Large intestine (tissue), 12 donors: Measurements from ENCODE around the gene IZUMO3. TPM values are rescaled to one million over a fixed set of nuclear protein-coding genes. Genes with fewer than 3 reads are reported as not detected.
"Not testable (repeated sequence)": the region's sequence is repeated elsewhere in the genome, so short reads cannot be mapped to it uniquely, and the experiment has no call there.

Source experiments
- DNase-seq, 2 donors: peaks; one replicate each; pipeline versions ENCODE4 v3.0.0 to v3.0.0-alpha.2; 2013
- H3K27ac ChIP-seq: one replicate; pipeline ENCODE4 v1.5.1; 2013; ENCODE audit warnings: low read length
- H3K27me3 ChIP-seq: 2 replicates; pipeline ENCODE4 v1.6.1; 2013; ENCODE audit warnings: low read length; ENCODE audit not compliant: control insufficient read depth, insufficient read depth
- H3K36me3 ChIP-seq: 2 replicates; pipeline ENCODE4 v1.6.1; 2013; ENCODE audit warnings: low read length; ENCODE audit not compliant: control insufficient read depth, insufficient read depth
- H3K4me1 ChIP-seq: one replicate; pipeline ENCODE4 v1.6.1; 2013; ENCODE audit warnings: low read length; ENCODE audit not compliant: control insufficient read depth, insufficient read depth
- H3K4me3 ChIP-seq: one replicate; pipeline ENCODE4 v1.5.1; 2013; ENCODE audit warnings: low read length
- H3K9me3 ChIP-seq: one replicate; pipeline ENCODE4 v1.6.1; 2013; ENCODE audit warnings: mild to moderate bottlenecking, low read depth, low read length, moderate library complexity; ENCODE audit not compliant: control insufficient read depth
- WGBS: methylation state at CpG from one replicate; pipeline ENCODE4 v1.1.5; 2013; ENCODE audit warnings: low lambda C conversion rate; ENCODE audit not compliant: insufficient coverage; 5-methylcytosine and 5-hydroxymethylcytosine counted together
- long read RNA-seq, 11 donors: transcript quantifications; one replicate each; lab custom pipeline, GENCODE V29; 2026
- polyA plus RNA-seq: library from polyadenylated mRNA; unstranded; fragments of 120-200 nt; gene quantifications from one replicate; pipeline ENCODE4 v1.2.1, GENCODE V29; 2013

The IZUMO3 gene, protein sequence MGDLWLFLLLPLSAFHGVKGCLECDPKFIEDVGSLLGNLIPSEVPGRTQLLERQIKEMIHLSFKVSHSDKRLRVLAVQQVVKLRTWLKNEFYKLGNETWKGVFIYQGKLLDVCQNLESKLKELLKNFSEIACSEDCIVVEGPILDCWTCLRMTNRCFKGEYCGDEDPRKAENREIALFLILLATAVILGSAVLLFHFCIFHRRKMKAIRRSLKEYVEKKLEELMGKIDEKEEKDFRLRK
- not detected for polyA plus RNA-seq
- long read RNA-seq, donor 1, result 0 reads
- long read RNA-seq, donor 2, result 0 reads
- long read RNA-seq, donor 3, result 0 reads
- long read RNA-seq, donor 4, result 0 reads
- long read RNA-seq, donor 5, result 0 reads
- long read RNA-seq, donor 6, result 0 reads
- long read RNA-seq, donor 7, result 0 reads
- long read RNA-seq, donor 8, result 0 reads
- long read RNA-seq, donor 9, result 0 reads
- long read RNA-seq, donor 10, result 0 reads
- long read RNA-seq, donor 11, result 0 reads

DNA sequence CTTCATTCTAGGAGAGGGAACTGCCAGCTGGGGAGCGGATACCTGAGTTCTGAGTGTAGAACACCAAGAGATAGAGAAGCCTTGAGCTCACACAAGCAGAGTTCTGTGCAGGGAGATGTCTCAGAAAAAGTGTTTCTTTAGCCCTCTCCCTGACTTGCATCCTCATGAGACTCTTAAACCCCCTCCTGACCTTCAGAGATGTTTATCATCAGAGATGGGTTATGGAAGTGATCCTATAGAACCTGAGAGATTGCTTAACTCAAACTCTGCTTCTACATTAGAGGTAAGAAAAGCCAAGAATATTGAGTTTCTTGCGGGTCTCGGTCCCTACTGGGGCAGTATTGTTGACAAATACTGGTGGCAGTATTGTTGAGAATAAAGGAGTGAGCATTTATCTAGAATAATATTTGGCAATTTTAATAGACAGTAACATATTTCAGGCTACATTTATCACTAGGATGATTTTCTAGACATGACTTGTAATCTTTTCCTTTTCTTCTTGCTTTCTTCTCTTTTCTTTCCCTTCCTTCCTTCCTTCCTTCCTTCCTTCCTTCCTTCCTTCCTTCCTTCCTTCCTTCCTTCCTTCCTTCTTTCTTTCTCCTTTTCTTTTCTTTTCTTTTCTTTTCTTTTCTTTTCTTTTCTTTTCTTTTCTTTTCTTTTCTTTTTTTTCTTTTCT lies at the start of gene IZUMO3:
Gene IZUMO3, minus strand, starts transcription at position 51 of the 676 bp plus-strand sequence. CDS start 248 bp downstream, outside the sequence.
- no peaks in the 10 kb centered on the region for H3K9me3 ChIP-seq
- H3K27me3 ChIP-seq, result no peaks in the 10 kb centered on the region
- H3K4me3 ChIP-seq, result no peak within 1 kb of the TSS
- DNase-seq, result no peak
- H3K36me3 ChIP-seq, result no peaks in the 10 kb centered on the region
- 90% methylated on average over 2 of the region's 3 CpGs for WGBS
- H3K4me1 ChIP-seq, result no peaks in the 10 kb centered on the region
- H3K27ac ChIP-seq, result no peak within 1 kb of the TSS

DNA sequence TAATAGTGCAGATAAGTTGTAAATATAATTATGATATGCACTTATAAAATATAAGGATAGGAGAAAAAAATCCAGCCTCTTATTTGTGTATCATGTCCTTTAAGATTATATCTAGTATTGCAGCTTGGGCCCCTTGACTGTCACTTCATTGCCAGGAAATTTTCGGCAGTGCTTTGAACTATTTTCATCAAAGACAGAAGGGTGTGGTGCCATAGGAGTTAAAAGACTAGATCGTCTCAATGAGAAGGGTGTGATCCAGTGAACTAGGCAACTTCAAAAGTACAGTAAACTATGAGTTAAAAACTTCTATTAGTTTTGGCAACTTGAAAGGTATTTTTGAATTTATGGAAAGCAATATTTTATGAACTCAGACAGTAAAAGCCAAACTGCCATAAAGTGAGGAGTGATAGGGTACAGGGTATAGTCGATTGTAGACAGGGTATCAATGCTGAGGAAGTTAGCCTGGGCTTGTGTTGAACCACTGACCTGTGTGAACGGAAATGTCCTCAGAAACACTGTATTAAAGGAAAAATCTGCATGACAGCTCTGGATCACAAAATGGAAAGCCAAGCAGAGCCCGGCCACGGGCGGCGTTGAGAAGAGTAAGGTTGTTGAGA lies 48.6 kb upstream of the IZUMO3 start:
- no peaks in the 10 kb centered on the region for H3K4me1 ChIP-seq
- no peaks in the 10 kb centered on the region for H3K9me3 ChIP-seq
- 93% methylated on average over 2 of the region's 8 CpGs for WGBS
- DNase-seq, result no peak
- H3K27me3 ChIP-seq, result no peaks in the 10 kb centered on the region
- no peak overlapping the region for H3K27ac ChIP-seq
- H3K36me3 ChIP-seq, result no peaks in the 10 kb centered on the region
- H3K4me3 ChIP-seq, result no peak overlapping the region

DNA sequence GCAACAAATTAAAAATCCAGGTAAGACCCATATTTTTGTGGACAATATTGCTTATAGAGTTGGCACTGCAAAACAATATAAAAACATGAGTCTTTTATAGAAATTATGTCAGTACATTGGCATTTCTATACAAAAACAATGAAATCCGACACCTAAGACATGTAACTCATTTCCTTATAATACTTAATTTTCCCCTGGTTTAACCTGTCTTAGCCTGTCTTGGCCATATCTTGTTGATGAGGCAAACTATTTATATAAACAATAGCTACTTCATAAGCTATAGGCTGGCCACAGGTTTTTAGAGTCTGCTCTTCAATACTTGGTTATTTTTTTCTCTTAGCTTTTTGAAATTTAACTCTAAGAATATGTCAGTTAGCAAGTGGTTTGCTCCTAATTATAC lies 44.7 kb upstream of the IZUMO3 start:
- no CpG with 5 or more reads among the region's 1 CpG for WGBS
- H3K9me3 ChIP-seq, result no peaks in the 10 kb centered on the region
- DNase-seq, result no peak

DNA sequence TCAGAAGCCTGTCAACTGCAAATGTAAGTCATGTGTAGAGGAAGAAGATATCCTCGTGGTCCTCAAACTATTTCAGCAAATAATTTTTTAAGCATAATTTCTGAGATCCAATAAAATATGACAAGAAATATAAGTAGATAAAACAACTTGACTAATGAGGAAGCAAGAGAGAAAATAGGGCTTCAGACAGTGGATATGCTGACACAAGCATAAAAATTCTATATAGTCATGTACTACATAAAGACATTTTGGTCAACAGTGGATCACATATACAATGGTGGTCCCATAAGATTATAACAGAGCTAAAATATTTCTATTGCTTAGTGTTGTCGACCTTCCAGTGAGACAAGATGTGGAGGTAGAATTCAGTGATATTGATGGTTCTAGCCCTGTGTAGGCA lies 42.2 kb upstream of the IZUMO3 start:
- Histone ChIP-seq H3K4me1 (no peaks in the 10 kb centered on the region), H3K4me3 (no peak overlapping the region), H3K9me3 (no peaks in the 10 kb centered on the region), H3K27ac (no peak overlapping the region), H3K36me3 (no peaks in the 10 kb centered on the region), H3K27me3 (no peaks in the 10 kb centered on the region)
- WGBS, result 86% methylated on average over 2 of the region's 2 CpGs
- no peak for DNase-seq

More for the DNA sequence above, 44.7 kb upstream of the IZUMO3 start:
- no peaks in the 10 kb centered on the region for H3K27me3 ChIP-seq
- H3K4me1 ChIP-seq, result no peaks in the 10 kb centered on the region
- no peaks in the 10 kb centered on the region for H3K36me3 ChIP-seq
- no peak overlapping the region for H3K27ac ChIP-seq
- no peak overlapping the region for H3K4me3 ChIP-seq

DNA sequence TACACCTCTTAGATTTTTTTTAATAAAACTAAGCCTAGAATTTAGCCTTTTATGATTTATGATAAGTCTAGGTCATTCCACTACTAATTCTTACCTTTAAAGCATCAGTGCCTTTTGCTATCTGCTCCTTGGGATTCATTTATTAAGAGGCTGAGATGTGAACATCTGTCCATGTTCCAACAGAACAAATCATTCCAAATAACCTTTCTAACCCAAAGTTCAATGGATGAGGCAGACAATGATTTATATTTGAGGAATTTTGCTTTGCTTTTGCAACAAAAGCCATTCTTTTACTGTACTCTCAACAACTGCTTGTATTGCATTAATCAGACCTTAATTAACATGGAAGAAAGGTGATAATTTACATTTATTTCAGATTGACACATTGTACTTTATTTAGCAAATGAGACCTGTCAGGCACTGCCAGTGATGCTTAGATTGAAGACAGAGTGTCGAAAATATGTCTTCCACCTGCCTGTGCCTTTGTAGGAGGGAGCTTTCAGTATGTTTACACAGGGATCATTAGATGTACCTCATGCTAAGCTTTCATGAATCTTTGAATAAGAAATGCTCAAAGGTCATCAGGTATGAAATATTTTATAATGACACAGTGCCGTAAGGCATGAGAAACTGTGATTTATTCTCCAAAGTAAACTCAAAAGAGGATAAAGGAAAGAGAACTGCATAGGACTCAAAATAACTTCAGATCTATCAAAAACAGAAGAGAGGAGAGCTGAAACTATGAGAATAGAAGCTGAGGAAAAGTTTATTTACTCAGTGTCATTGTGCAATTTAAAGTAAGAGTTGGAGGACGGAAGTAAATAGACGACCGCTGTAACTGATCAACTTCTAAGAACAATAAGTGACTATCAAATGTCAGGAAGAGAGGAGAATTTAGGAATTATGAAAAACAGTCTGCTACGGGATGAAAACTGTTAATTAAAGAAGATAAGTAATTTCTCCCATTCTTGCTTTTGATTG lies 36.7 kb upstream of the IZUMO3 start:
- WGBS, result 20% methylated on average over 5 of the region's 6 CpGs
- no peaks in the 10 kb centered on the region for H3K4me1 ChIP-seq
- peak in 1 of 2 donors; percentile 2 for DNase-seq

DNA sequence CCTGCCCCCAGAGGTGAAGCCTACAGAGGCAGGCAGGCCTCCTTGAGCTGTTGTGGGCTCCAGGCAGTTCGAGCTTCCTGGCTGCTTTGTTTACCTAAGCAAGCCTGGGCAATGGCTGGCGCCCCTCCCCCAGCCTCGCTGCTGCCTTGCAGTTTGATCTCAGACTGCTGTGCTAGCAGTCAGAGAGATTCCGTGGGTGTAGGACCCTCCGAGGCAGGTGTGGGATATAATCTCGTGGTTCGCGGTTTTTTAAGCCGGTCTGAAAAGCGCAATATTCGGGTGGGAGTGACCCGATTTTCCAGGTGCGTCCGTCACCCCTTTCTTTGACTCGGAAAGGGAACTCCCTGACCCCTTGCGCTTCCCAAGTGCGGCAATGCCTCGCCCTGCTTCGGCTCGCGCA lies 34.3 kb upstream of the IZUMO3 start:
- not testable (repeated sequence) for H3K9me3 ChIP-seq, H3K36me3 ChIP-seq, H3K4me3 ChIP-seq, H3K4me1 ChIP-seq, H3K27me3 ChIP-seq, H3K27ac ChIP-seq, DNase-seq
- WGBS, result no CpG with 5 or more reads among the region's 21 CpGs

More for the DNA sequence above, 36.7 kb upstream of the IZUMO3 start:
- peaks cover 3% of the 10 kb centered on the region for H3K9me3 ChIP-seq
- no peaks in the 10 kb centered on the region for H3K36me3 ChIP-seq
- H3K27ac ChIP-seq, result no peak overlapping the region
- H3K4me3 ChIP-seq, result no peak overlapping the region
- no peaks in the 10 kb centered on the region for H3K27me3 ChIP-seq

DNA sequence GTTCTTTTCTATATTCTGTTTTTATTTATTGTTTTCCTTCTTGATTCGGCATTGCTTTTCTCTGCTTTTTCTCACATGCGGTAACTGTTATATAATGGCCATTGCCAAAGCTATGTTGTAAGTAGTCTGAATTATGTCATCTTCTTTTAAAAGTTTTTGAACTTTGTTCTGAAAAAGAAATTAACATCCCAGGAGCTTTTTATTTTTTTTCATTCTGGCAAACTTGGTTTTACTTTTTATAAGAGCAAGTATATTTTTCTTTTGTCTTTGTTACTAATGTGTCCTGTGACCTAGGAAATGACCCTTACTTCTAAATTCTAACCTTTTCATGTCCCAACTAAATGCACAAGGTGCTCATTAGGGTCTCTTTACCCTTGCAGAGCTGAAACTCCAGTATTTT lies 26.7 kb upstream of the IZUMO3 start:
- DNase-seq, result no peak
- no peak overlapping the region for H3K4me3 ChIP-seq
- WGBS, result 93% methylated on average over 2 of the region's 2 CpGs
- H3K4me1 ChIP-seq, result no peaks in the 10 kb centered on the region
- no peak overlapping the region for H3K27ac ChIP-seq
- H3K9me3 ChIP-seq, result no peaks in the 10 kb centered on the region
- no peaks in the 10 kb centered on the region for H3K36me3 ChIP-seq
- H3K27me3 ChIP-seq, result no peaks in the 10 kb centered on the region

DNA sequence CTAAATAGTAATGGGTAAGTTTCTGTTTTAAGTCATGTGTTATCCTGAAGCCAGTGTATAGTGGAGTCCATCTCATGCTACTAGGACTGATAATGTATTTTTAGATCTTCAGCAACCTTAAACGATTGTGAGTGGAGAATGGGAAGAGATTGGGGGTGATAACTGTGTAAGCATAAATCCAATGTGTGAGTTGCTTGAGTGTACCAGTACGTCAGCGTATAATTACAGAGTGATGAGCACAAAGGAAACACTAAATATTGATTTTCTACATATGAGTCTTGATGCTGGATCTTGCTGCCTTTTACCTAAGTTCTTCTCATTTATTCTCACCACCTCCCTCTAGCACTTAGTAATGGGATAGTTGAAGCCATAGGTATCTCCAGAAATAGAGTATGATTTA lies 16.3 kb upstream of the IZUMO3 start:
- no peaks in the 10 kb centered on the region for H3K4me1 ChIP-seq
- H3K27me3 ChIP-seq, result no peaks in the 10 kb centered on the region
- H3K27ac ChIP-seq, result no peak overlapping the region
- no peak overlapping the region for H3K4me3 ChIP-seq
- no peak for DNase-seq
- WGBS, result no CpG with 5 or more reads among the region's 3 CpGs
- H3K9me3 ChIP-seq, result no peaks in the 10 kb centered on the region
- no peaks in the 10 kb centered on the region for H3K36me3 ChIP-seq

DNA sequence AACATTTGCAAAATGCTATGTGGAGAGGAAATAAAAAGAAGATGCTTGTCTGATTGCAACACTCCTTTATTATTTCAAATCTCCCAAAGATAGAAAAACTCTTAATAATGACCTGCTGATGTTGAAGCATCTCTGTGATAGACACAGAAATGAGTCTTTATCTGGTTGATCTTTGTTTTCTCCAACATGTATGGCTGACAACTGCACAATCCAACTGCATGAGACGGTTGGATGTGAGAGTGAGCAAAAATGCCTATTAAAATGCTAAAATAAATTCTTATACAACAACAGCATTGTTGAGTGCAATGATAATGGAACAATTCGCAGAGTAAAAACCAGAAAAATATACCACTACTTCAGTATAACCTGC lies 7.5 kb upstream of the IZUMO3 start:
- Histone ChIP-seq H3K27ac (no peak overlapping the region), H3K27me3 (no peaks in the 10 kb centered on the region), H3K4me1 (no peaks in the 10 kb centered on the region), H3K9me3 (no peaks in the 10 kb centered on the region), H3K36me3 (no peaks in the 10 kb centered on the region), H3K4me3 (no peak overlapping the region)
- WGBS, result 100% methylated on average over 1 of the region's 2 CpGs
- DNase-seq, result no peak
